Karpas-422 (cell line): ENCODE data around the gene ETV6. TPM values are rescaled to one million over a fixed set of nuclear protein-coding genes. Genes with fewer than 3 reads are reported as not detected.
"Not testable (repeated sequence)": the region's sequence is repeated elsewhere in the genome, so short reads cannot be mapped to it uniquely, and the experiment has no call there.

Experiments
- DNase-seq: peaks from one replicate; pipeline ENCODE4 v3.0.0-alpha.2; 2015
- H2AFZ ChIP-seq: fragments of 200-600 bp; sonication (generic); 2 replicates; pipeline ENCODE4 v1.6.1; 2014; ENCODE audit warnings: antibody characterized with exemption, low read length, mixed read lengths
- H3K27ac ChIP-seq: fragments of 200-600 bp; sonication (generic); 2 replicates; pipeline ENCODE4 v1.5.1; 2014; ENCODE audit warnings: mild to moderate bottlenecking, low read length, moderate library complexity
- H3K27me3 ChIP-seq: fragments of 200-600 bp; sonication (generic); 2 replicates; pipeline ENCODE4 v1.6.1; 2014; ENCODE audit warnings: low read length, mixed read lengths
- H3K36me3 ChIP-seq: fragments of 200-600 bp; sonication (generic); 2 replicates; pipeline ENCODE4 v1.6.1; 2014; ENCODE audit warnings: low read length, mixed read lengths; ENCODE audit not compliant: insufficient read depth
- H3K4me1 ChIP-seq: fragments of 200-600 bp; sonication (generic); 2 replicates; pipeline ENCODE4 v1.6.1; 2014; ENCODE audit warnings: mild to moderate bottlenecking, low read length, mixed read lengths
- H3K4me2 ChIP-seq: fragments of 200-600 bp; sonication (generic); 2 replicates; pipeline ENCODE4 v1.6.1; 2014; ENCODE audit warnings: low read length, low read depth, mild to moderate bottlenecking; ENCODE audit not compliant: poor library complexity, severe bottlenecking
- H3K4me3 ChIP-seq: fragments of 200-600 bp; sonication (generic); 2 replicates; pipeline ENCODE4 v1.5.1; 2014; ENCODE audit warnings: mild to moderate bottlenecking, antibody characterized with exemption, low read length, mixed read lengths
- H3K79me2 ChIP-seq: fragments of 200-600 bp; sonication (generic); 2 replicates; pipeline ENCODE4 v1.6.1; 2014; ENCODE audit warnings: mild to moderate bottlenecking, low read length, mixed read lengths
- H3K9ac ChIP-seq: fragments of 200-600 bp; sonication (generic); 2 replicates; pipeline ENCODE4 v1.6.0; 2014; ENCODE audit warnings: low read length
- H3K9me2 ChIP-seq: fragments of 200-600 bp; sonication (generic), shearing (Covaris generic); replicated peaks from 2 replicates; pipeline ENCODE4 v1.6.0; 2014; ENCODE audit warnings: mild to moderate bottlenecking, low read length, moderate library complexity; ENCODE audit not compliant: insufficient read depth
- H3K9me3 ChIP-seq: fragments of 300-700, 200-600 bp; sonication (generic); 2 replicates; pipeline ENCODE4 v1.6.1; 2014; ENCODE audit warnings: low read length, mixed read lengths
- H4K20me1 ChIP-seq: fragments of 200-600 bp; sonication (generic); 2 replicates; pipeline ENCODE4 v1.6.1; 2014; ENCODE audit warnings: mild to moderate bottlenecking, antibody characterized with exemption, low read length, low read depth; ENCODE audit not compliant: insufficient read depth
- total RNA-seq: library from RNA; depleted of rRNA; stranded (reverse); fragments of >200 nt; shearing (Covaris generic); gene quantifications from 2 replicates; pipeline ENCODE4 v1.2.3, GENCODE V29; 2014; ENCODE audit warnings: low replicate concordance

Gene ETV6
- total RNA-seq, 1 experiment from 2014 or later, result 1.0 TPM

GRCh38 chr12:11622876-11623281 lies 26.6 kb upstream of the ETV6 start:
- peak; percentile 48 for DNase-seq

GRCh38 chr12:11623382-11623781 lies 26.1 kb upstream of the ETV6 start:
- Histone ChIP-seq H3K9ac (no peak overlapping the region), H3K36me3 (no peaks in the 10 kb centered on the region), H4K20me1 (no peaks in the 10 kb centered on the region), H3K4me3 (no peak overlapping the region), H3K27me3 (no peaks in the 10 kb centered on the region), H2AFZ (no peak overlapping the region; the same call in 1 of the 2 replicates), H3K4me2 (no peak overlapping the region), H3K4me1 (peaks cover 5% of the 10 kb centered on the region; the same call in 1 of the 2 replicates), H3K9me3 (no peaks in the 10 kb centered on the region), H3K27ac (no peak overlapping the region), H3K9me2 (no peaks in the 10 kb centered on the region), H3K79me2 (no peaks in the 10 kb centered on the region)
- no peak for DNase-seq

More at GRCh38 chr12:11622876-11623281, 26.6 kb upstream of the ETV6 start:
- no peak overlapping the region for H2AFZ ChIP-seq
- H3K9me3 ChIP-seq, result no peaks in the 10 kb centered on the region
- no peak overlapping the region for H3K4me3 ChIP-seq
- no peak overlapping the region for H3K9ac ChIP-seq
- no peak overlapping the region for H3K4me2 ChIP-seq
- no peak overlapping the region for H3K27ac ChIP-seq
- no peaks in the 10 kb centered on the region for H3K79me2 ChIP-seq
- no peaks in the 10 kb centered on the region for H3K36me3 ChIP-seq
- H4K20me1 ChIP-seq, result no peaks in the 10 kb centered on the region
- no peaks in the 10 kb centered on the region for H3K9me2 ChIP-seq
- H3K4me1 ChIP-seq, result peaks cover 5% of the 10 kb centered on the region; the same call in 1 of the 2 replicates
- no peaks in the 10 kb centered on the region for H3K27me3 ChIP-seq

GRCh38 chr12:11624116-11624515 lies 25.4 kb upstream of the ETV6 start:
- Histone ChIP-seq H3K79me2 (no peaks in the 10 kb centered on the region), H3K9ac (no peak overlapping the region), H3K36me3 (no peaks in the 10 kb centered on the region), H4K20me1 (no peaks in the 10 kb centered on the region), H3K4me3 (no peak overlapping the region), H3K9me3 (no peaks in the 10 kb centered on the region), H3K27ac (no peak overlapping the region), H3K27me3 (no peaks in the 10 kb centered on the region), H2AFZ (no peak overlapping the region), H3K9me2 (no peaks in the 10 kb centered on the region), H3K4me1 (peaks cover 5% of the 10 kb centered on the region; the same call in 1 of the 2 replicates), H3K4me2 (no peak overlapping the region)
- no peak for DNase-seq

- H3K9ac ChIP-seq, H4K20me1 ChIP-seq, H3K4me1 ChIP-seq, H3K27me3 ChIP-seq, H2AFZ ChIP-seq, H3K4me3 ChIP-seq, DNase-seq, H3K9me2 ChIP-seq, H3K9me3 ChIP-seq, H3K36me3 ChIP-seq, H3K4me2 ChIP-seq, H3K27ac ChIP-seq, H3K79me2 ChIP-seq: not testable (repeated sequence)
Observed at GRCh38 chr12:11627709-11628108, 21.8 kb upstream of the ETV6 start.

GRCh38 chr12:11628353-11628752 lies 21.1 kb upstream of the ETV6 start:
- H3K36me3 ChIP-seq, result no peaks in the 10 kb centered on the region
- no peaks in the 10 kb centered on the region for H4K20me1 ChIP-seq
- no peak overlapping the region for H3K9ac ChIP-seq
- no peak for DNase-seq
- H3K4me3 ChIP-seq, result no peak overlapping the region
- no peaks in the 10 kb centered on the region for H3K4me1 ChIP-seq
- H2AFZ ChIP-seq, result no peak overlapping the region
- H3K9me2 ChIP-seq, result no peaks in the 10 kb centered on the region
- H3K79me2 ChIP-seq, result no peaks in the 10 kb centered on the region
- H3K9me3 ChIP-seq, result no peaks in the 10 kb centered on the region
- no peaks in the 10 kb centered on the region for H3K27me3 ChIP-seq
- no peak overlapping the region for H3K4me2 ChIP-seq
- H3K27ac ChIP-seq, result no peak overlapping the region

- DNase-seq, result no peak
- Histone ChIP-seq H3K4me2 (no peak overlapping the region), H3K27me3 (no peaks in the 10 kb centered on the region), H4K20me1 (no peaks in the 10 kb centered on the region), H3K9ac (no peak overlapping the region), H3K9me3 (no peaks in the 10 kb centered on the region), H3K4me3 (no peak overlapping the region), H3K4me1 (no peaks in the 10 kb centered on the region), H2AFZ (no peak overlapping the region), H3K36me3 (no peaks in the 10 kb centered on the region), H3K79me2 (no peaks in the 10 kb centered on the region), H3K27ac (no peak overlapping the region), H3K9me2 (no peaks in the 10 kb centered on the region)
Observed at GRCh38 chr12:11630046-11630706, 19.3 kb upstream of the ETV6 start.

- DNase-seq, result no peak
- Histone ChIP-seq H3K27me3 (no peaks in the 10 kb centered on the region), H3K79me2 (no peaks in the 10 kb centered on the region), H3K4me2 (no peak overlapping the region), H3K9me2 (no peaks in the 10 kb centered on the region), H4K20me1 (no peaks in the 10 kb centered on the region), H3K4me3 (no peak overlapping the region), H3K4me1 (no peaks in the 10 kb centered on the region), H3K9me3 (no peaks in the 10 kb centered on the region), H3K9ac (no peak overlapping the region), H2AFZ (no peak overlapping the region), H3K36me3 (no peaks in the 10 kb centered on the region), H3K27ac (no peak overlapping the region)
Observed at GRCh38 chr12:11631288-11631687, 18.2 kb upstream of the ETV6 start.

GRCh38 chr12:11631881-11632280 lies 17.6 kb upstream of the ETV6 start:
- not testable (repeated sequence) for H3K36me3 ChIP-seq, H3K9ac ChIP-seq, H3K79me2 ChIP-seq, H2AFZ ChIP-seq, DNase-seq, H3K4me3 ChIP-seq, H3K27ac ChIP-seq, H3K4me2 ChIP-seq, H3K9me3 ChIP-seq, H3K9me2 ChIP-seq, H4K20me1 ChIP-seq, H3K27me3 ChIP-seq, H3K4me1 ChIP-seq
